ENCODE measurements around the gene FARP1.
A peak's percentile ranks its signal among the peaks of the same experiment; 100 is the strongest.
"Not testable (repeated sequence)": the region's sequence is repeated elsewhere in the genome, so short reads cannot be mapped to it uniquely, and the experiment has no call there.

The FARP1 gene

GRCh38 chr13:98267080-98267912 is 124.4 kb downstream of the FARP1 start:
- DNase-seq, result no peak

- DNase-seq, result no peak
Observed at GRCh38 chr13:98269386-98269785, 126.5 kb downstream of the FARP1 start.

GRCh38 chr13:98270819-98271218 is 127.9 kb downstream of the FARP1 start:
- no peak for DNase-seq

- DNase-seq, result not testable (repeated sequence)
Observed at GRCh38 chr13:98271646-98272045, 128.8 kb downstream of the FARP1 start.

- DNase-seq, result no peak
Observed at GRCh38 chr13:98272549-98272948, 129.7 kb downstream of the FARP1 start.

- no peak for DNase-seq
Observed at GRCh38 chr13:98273067-98273823, 130.4 kb downstream of the FARP1 start.

GRCh38 chr13:98273824-98274742 is 131.2 kb downstream of the FARP1 start:
- peak; percentile 67 for DNase-seq

GRCh38 chr13:98274921-98275487 is 132.1 kb downstream of the FARP1 start:
- no peak for DNase-seq

- no peak for DNase-seq
Observed at GRCh38 chr13:98275681-98276171, 132.8 kb downstream of the FARP1 start.

GRCh38 chr13:98276486-98276885 is 133.6 kb downstream of the FARP1 start:
- no peak for DNase-seq

- DNase-seq, result no peak
Observed at GRCh38 chr13:98278068-98278724, 135.3 kb downstream of the FARP1 start.

GRCh38 chr13:98279473-98280175 is 136.7 kb downstream of the FARP1 start:
- peak; percentile 73 for DNase-seq

GRCh38 chr13:98280176-98280510 is 137.2 kb downstream of the FARP1 start:
- DNase-seq, result no peak

- DNase-seq, result no peak
Observed at GRCh38 chr13:98284679-98285078, 141.8 kb downstream of the FARP1 start.

GRCh38 chr13:98285317-98285716 is 142.4 kb downstream of the FARP1 start:
- peak; percentile 92 for DNase-seq

GRCh38 chr13:98285852-98286594 is 143.1 kb downstream of the FARP1 start:
- peak; percentile 35 for DNase-seq

GRCh38 chr13:98286799-98287198 is 143.9 kb downstream of the FARP1 start:
- no peak for DNase-seq

GRCh38 chr13:98288211-98288610 is 145.3 kb downstream of the FARP1 start:
- no peak for DNase-seq

- no peak for DNase-seq
Observed at GRCh38 chr13:98289339-98289945, 146.5 kb downstream of the FARP1 start.

- DNase-seq, result no peak
Observed at GRCh38 chr13:98290261-98290660, 147.4 kb downstream of the FARP1 start.
